Measurements from ENCODE around the gene ERFE. TPM values are rescaled to one million over a fixed set of nuclear protein-coding genes. Genes with fewer than 3 reads are reported as not detected.
"Not testable (repeated sequence)": the region's sequence is repeated elsewhere in the genome, so short reads cannot be mapped to it uniquely, and the experiment has no call there.

ERFE gene, protein sequence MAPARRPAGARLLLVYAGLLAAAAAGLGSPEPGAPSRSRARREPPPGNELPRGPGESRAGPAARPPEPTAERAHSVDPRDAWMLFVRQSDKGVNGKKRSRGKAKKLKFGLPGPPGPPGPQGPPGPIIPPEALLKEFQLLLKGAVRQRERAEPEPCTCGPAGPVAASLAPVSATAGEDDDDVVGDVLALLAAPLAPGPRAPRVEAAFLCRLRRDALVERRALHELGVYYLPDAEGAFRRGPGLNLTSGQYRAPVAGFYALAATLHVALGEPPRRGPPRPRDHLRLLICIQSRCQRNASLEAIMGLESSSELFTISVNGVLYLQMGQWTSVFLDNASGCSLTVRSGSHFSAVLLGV
- total RNA-seq, result 1.0 and 1.2 TPM in 2 replicates
- long read RNA-seq, result 0 reads

DNA sequence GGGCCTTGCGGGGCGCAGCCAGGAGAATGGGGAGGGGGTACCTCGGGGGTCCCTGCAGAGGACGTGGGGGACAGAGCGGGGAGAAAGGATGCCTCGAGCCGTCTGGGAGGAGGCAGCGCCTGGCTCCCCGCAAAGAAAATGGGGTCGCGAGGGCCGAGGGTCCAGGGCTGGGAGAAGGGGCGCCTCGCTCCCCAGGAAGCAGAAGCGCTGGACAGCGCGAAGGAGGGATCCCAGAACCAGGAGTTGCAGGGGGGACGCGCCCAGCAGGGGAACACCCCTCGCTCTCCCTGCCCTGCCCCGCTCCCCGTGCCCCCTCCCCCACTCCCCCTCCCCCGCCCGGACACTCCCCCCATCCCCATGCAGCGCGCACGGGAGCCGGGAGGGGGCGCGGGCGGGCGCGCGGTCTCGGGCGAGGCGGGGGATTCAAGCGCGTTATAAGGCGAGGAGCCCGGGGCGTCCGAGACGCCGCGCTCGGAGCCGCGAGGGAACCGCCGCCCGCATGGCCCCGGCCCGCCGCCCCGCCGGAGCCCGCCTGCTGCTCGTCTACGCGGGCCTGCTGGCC, at the start of gene ERFE:
TSS of gene ERFE (plus strand) at position 462 of the 562 bp plus-strand sequence. CDS start at position 500, 38 bp downstream.
- peaks cover 9% of the 10 kb centered on the region for H3K4me1 Mint-ChIP-seq (ENCODE audit: unreplicated experiment)
- TF ChIP-seq, protein P1, sequence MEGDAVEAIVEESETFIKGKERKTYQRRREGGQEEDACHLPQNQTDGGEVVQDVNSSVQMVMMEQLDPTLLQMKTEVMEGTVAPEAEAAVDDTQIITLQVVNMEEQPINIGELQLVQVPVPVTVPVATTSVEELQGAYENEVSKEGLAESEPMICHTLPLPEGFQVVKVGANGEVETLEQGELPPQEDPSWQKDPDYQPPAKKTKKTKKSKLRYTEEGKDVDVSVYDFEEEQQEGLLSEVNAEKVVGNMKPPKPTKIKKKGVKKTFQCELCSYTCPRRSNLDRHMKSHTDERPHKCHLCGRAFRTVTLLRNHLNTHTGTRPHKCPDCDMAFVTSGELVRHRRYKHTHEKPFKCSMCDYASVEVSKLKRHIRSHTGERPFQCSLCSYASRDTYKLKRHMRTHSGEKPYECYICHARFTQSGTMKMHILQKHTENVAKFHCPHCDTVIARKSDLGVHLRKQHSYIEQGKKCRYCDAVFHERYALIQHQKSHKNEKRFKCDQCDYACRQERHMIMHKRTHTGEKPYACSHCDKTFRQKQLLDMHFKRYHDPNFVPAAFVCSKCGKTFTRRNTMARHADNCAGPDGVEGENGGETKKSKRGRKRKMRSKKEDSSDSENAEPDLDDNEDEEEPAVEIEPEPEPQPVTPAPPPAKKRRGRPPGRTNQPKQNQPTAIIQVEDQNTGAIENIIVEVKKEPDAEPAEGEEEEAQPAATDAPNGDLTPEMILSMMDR (IDR thresholded peaks at IDR 0.05), result peak; percentile 72
- no peaks in the 10 kb centered on the region for H3K27me3 Mint-ChIP-seq (ENCODE audit: unreplicated experiment)
- H3K4me3 Mint-ChIP-seq (ENCODE audit: unreplicated experiment), result peak within 1 kb of the TSS; percentile 38
- peaks cover 4% of the 10 kb centered on the region for H3K9me3 Mint-ChIP-seq (ENCODE audit: unreplicated experiment)
- H3K36me3 Mint-ChIP-seq (ENCODE audit: unreplicated experiment), result no peaks in the 10 kb centered on the region
- H3K27ac Mint-ChIP-seq (ENCODE audit: unreplicated experiment), result no peak within 1 kb of the TSS
- DNase-seq (ENCODE audit: extremely low spot score, unreplicated experiment), result no peak

DNA sequence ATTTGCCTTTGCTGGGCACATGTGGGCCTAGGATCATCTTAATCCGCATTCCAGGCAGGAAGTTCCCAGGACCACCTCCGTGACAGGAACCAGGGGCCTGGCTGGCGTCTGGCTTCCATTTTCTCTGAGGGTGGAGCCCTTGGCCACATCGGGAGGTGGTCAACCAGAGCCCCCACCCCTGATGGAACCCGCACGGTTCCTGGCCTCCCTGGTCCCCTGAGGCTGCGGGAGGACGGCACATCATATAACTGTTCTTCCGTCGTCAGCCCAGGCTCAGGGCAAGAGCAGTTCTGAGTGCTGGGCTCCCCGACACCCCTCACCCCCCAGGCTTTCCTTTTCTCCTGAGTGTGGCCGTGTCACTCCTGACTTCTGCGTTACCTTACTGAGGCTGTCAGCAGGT, 45.2 kb upstream of the ERFE start:
- Mint-ChIP-seq H3K27ac (ENCODE audit: unreplicated experiment) (no peak overlapping the region), H3K4me3 (ENCODE audit: unreplicated experiment) (no peak overlapping the region), H3K27me3 (ENCODE audit: unreplicated experiment) (peaks cover 7% of the 10 kb centered on the region)

DNA sequence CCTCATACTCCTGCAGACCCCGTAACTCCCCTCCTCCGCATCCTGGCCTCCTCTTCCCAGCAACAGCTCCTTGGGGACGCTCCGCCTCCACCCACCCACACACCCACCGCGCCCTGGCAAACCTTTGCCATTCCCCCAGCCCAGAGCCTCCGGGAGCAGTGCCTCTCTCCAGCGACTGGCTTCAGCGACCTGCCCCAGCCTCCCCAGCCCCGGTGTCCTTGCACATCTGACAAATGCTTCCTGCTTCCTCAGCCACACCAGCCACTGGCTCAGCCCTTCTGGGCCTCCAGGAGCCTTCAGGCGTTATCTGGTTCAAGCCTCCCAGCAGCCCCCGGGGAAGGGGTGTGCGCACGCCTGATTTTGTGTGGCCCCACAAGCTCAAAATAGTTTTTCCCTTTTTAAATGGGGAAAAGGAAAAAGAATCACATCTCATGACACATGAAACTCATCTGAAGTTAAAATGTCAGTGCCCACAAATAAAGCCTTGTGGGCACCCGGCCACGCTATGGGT, 44.4 kb upstream of the ERFE start:
- DNase-seq (ENCODE audit: extremely low spot score, unreplicated experiment), result no peak
- peaks cover 16% of the 10 kb centered on the region for H3K9me3 Mint-ChIP-seq (ENCODE audit: unreplicated experiment)
- H3K27me3 Mint-ChIP-seq (ENCODE audit: unreplicated experiment), result peaks cover 7% of the 10 kb centered on the region
- no peak overlapping the region for H3K4me3 Mint-ChIP-seq (ENCODE audit: unreplicated experiment)
- H3K27ac Mint-ChIP-seq (ENCODE audit: unreplicated experiment), result no peak overlapping the region
- TF ChIP-seq, protein P1 (IDR thresholded peaks at IDR 0.05), result no peak
- no peaks in the 10 kb centered on the region for H3K4me1 Mint-ChIP-seq (ENCODE audit: unreplicated experiment)
- H3K36me3 Mint-ChIP-seq (ENCODE audit: unreplicated experiment), result peaks cover 6% of the 10 kb centered on the region

More for the DNA sequence above, 45.2 kb upstream of the ERFE start:
- Mint-ChIP-seq H3K9me3 (ENCODE audit: unreplicated experiment) (peaks cover 16% of the 10 kb centered on the region), H3K4me1 (ENCODE audit: unreplicated experiment) (peaks cover 7% of the 10 kb centered on the region), H3K36me3 (ENCODE audit: unreplicated experiment) (peaks cover 6% of the 10 kb centered on the region)
- DNase-seq (ENCODE audit: extremely low spot score, unreplicated experiment), result no peak
- TF ChIP-seq, protein P1 (IDR thresholded peaks at IDR 0.05), result no peak

DNA sequence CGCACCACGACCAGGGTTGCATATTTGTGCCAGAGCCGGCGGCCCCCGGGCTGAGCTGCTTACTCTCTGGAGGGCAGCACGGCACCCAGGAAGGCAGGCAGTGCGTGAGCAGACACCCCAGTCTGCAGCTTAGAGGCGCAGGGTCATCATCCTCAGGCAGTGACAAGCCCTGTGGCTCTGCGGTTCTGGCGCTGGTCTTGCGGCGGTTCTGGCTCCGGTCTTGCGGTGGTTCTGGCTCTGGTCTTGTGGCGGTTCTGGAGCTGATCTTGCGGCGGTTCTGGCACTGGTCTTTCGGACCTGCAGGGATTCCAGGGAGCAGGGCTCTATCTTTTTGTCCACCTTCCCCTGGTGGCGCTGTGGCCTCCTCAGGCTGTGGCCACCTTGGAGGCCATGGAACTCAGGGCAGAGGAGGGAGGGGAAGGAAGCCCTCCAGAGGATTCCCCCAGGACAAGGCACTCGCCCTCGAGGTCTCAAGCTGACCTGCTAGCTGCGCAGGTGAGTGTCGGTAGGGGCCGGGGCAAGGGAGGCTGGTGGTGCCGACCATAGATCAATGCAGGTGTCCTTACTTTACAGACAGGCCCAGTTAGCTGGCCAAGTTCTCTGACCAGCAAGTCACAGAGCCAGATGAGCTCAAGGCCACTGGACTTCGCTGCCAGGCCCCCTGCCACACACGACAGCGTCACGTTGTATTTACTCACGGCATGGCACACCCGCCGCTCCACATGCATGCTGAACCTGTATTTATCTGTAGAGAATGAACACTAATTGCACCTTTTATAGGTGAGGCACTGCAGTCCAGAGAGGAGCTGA, 43.7 kb upstream of the ERFE start:
- H3K27me3 Mint-ChIP-seq (ENCODE audit: unreplicated experiment), result peaks cover 9% of the 10 kb centered on the region
- TF ChIP-seq, protein P1 (IDR thresholded peaks at IDR 0.05), result no peak
- no peak overlapping the region for H3K27ac Mint-ChIP-seq (ENCODE audit: unreplicated experiment)
- peaks cover 6% of the 10 kb centered on the region for H3K36me3 Mint-ChIP-seq (ENCODE audit: unreplicated experiment)
- no peak for DNase-seq (ENCODE audit: extremely low spot score, unreplicated experiment)
- no peak overlapping the region for H3K4me3 Mint-ChIP-seq (ENCODE audit: unreplicated experiment)
- peaks cover 16% of the 10 kb centered on the region for H3K9me3 Mint-ChIP-seq (ENCODE audit: unreplicated experiment)
- no peaks in the 10 kb centered on the region for H3K4me1 Mint-ChIP-seq (ENCODE audit: unreplicated experiment)

DNA sequence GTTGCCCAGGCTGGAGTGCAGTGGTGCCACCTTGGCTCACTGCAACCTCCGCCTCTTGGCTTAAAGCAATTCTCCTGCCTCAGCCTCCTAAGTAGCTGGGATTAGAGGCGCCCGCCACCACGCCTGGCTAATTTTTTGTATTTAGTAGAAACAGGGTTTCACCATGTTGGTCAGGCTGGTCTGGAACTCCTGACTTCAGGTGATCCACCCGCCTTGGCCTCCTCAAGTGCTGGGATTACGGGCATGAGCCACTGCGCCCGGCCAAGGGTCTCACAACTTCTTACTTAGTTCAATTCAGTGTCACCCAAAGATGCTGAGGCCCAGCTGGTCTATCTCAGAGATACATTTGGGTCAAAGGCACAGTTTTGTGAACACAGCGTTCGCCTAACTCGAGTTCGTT, 43.1 kb upstream of the ERFE start:
- not testable (repeated sequence) for H3K4me3 Mint-ChIP-seq (ENCODE audit: unreplicated experiment); H3K36me3 Mint-ChIP-seq (ENCODE audit: unreplicated experiment); H3K27me3 Mint-ChIP-seq (ENCODE audit: unreplicated experiment); H3K27ac Mint-ChIP-seq (ENCODE audit: unreplicated experiment); H3K4me1 Mint-ChIP-seq (ENCODE audit: unreplicated experiment); DNase-seq (ENCODE audit: extremely low spot score, unreplicated experiment)
- peaks cover 16% of the 10 kb centered on the region for H3K9me3 Mint-ChIP-seq (ENCODE audit: unreplicated experiment)

Measured in osteocyte (in vitro differentiated cells).